GM19240 (cell line): Measurements from ENCODE around the gene CCDC47.
"Not testable (repeated sequence)": the region's sequence is repeated elsewhere in the genome, so short reads cannot be mapped to it uniquely, and the experiment has no call there.

ENCODE experiments used
- DNase-seq: peaks from one replicate; pipeline ENCODE4 v3.0.0; 2011; ENCODE audit warnings: low spot score; ENCODE audit not compliant: insufficient read length

The CCDC47 gene

GRCh38 chr17:63773272-63774140 lies at the start of gene CCDC47:
CCDC47 (minus strand) TSS chr17:63773597; CDS start chr17:63766175, 7,422 bp downstream.
- DNase-seq: peak; percentile 86

- DNase-seq: no peak
These were observed 49.1 kb upstream of the CCDC47 start for GRCh38 chr17:63822537-63822936.

GRCh38 chr17:63821804-63822203 lies 48.4 kb upstream of the CCDC47 start:
- no peak for DNase-seq

- no peak for DNase-seq
These were observed 47.7 kb upstream of the CCDC47 start for GRCh38 chr17:63820963-63821561.

GRCh38 chr17:63819585-63820537 lies 46.5 kb upstream of the CCDC47 start:
- no peak for DNase-seq

- no peak for DNase-seq
These were observed 45.7 kb upstream of the CCDC47 start for GRCh38 chr17:63819131-63819530.

- no peak for DNase-seq
These were observed 44.5 kb upstream of the CCDC47 start for GRCh38 chr17:63817736-63818385.

GRCh38 chr17:63816669-63817068 lies 43.3 kb upstream of the CCDC47 start:
- DNase-seq: no peak

GRCh38 chr17:63816123-63816522 lies 42.7 kb upstream of the CCDC47 start:
- DNase-seq: no peak

GRCh38 chr17:63809970-63810369 lies 36.6 kb upstream of the CCDC47 start:
- DNase-seq: no peak

GRCh38 chr17:63805591-63805990 lies 32.2 kb upstream of the CCDC47 start:
- no peak for DNase-seq

GRCh38 chr17:63804328-63804727 lies 30.9 kb upstream of the CCDC47 start:
- DNase-seq: no peak

GRCh38 chr17:63800783-63801182 lies 27.4 kb upstream of the CCDC47 start:
- no peak for DNase-seq

GRCh38 chr17:63798572-63799106 lies 25.2 kb upstream of the CCDC47 start:
- no peak for DNase-seq

GRCh38 chr17:63796375-63796774 lies 23.0 kb upstream of the CCDC47 start:
- DNase-seq: not testable (repeated sequence)

GRCh38 chr17:63792055-63792729 lies 18.8 kb upstream of the CCDC47 start:
- DNase-seq: no peak

- DNase-seq: no peak
These were observed 16.7 kb upstream of the CCDC47 start for GRCh38 chr17:63790057-63790456.

- DNase-seq: no peak
These were observed 13.7 kb upstream of the CCDC47 start for GRCh38 chr17:63786971-63787711.

- no peak for DNase-seq
These were observed 12.7 kb upstream of the CCDC47 start for GRCh38 chr17:63786117-63786516.

GRCh38 chr17:63785556-63785955 lies 12.2 kb upstream of the CCDC47 start:
- no peak for DNase-seq
